GM18909 (cell line): ENCODE results near the gene ADAMTS14.

ENCODE experiments used
- ATAC-seq: cut with Tn5 transposase; IDR thresholded peaks from one replicate; pipeline ENCODE4 v1.9.1; 2021; ENCODE audit warnings: mild to moderate bottlenecking; ENCODE audit not compliant: unreplicated experiment, poor library complexity

Gene ADAMTS14

DNA sequence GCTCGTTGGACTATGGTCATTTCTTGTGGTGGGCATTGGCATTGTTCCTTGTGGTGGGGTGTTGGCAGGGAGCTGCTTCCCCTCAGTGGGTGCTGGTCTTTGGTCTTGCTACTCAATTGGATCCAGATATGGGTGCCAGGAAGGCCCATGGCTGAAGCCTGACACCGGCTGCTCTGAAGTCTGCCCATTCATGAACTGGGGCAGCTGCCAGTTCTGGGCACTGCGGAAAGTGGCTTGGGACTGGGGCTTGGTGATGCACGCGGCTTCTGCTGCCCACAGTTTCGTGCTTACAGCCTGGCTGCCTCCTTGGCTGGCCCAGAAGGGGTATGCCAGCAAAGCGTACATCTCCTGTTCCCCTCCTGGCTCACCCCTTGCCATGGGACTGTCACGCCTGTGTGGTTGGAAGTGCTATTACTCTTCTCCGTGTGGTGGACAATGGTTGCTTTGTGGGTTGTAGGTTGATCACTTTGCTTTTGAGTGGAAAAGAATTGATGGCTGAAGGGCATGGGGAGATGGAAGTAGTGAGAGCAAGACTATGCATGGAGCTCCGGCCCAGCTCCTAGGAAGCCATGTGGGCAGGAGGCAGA is 54.7 kb downstream of the ADAMTS14 start:
- no peak for ATAC-seq

DNA sequence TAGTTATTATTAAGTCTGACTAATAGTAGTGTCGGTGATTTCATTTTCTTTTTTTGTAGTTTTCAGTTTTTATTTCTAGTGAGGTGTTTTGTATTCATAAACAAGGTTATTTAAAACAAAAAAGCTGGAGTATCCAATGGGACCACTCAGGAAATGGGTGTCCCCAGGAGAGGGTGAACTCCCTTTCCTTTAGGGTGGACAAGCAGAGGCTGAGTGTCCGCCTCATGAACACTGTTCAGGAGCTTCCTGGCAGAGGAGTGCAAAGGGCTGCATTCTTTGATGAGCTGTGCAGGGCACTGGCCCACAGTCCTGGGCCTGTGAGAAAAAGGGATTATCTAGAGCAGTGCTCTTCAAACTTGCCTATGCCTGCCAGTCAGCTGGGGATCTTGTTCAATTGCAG is 56.0 kb downstream of the ADAMTS14 start:
- no peak for ATAC-seq

DNA sequence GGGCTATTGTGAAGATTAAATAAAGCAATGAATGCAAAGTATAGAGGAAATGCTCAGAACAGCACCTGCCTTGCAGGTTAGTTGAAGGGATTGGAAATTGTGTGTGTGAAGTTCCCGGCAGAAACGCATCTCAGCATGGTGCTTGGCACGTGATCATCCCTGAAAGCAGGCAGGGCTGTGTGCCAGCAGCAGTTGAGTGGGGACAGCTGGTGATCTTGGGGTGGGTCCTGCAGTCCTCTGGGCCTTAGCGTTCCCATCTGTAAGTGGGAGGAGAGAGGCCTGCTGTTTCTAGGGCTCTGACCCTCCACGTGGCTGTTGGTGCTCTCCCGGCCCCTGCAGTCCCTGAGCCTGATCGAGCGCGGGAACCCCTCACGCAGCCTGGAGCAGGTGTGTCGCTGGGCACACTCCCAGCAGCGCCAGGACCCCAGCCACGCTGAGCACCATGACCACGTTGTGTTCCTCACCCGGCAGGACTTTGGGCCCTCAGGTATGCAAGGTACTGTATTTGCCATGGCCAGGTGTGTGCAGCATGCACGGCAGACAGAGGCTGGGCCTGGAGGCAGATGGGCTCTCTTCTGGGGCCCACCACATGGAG is 57.6 kb downstream of the ADAMTS14 start:
- no peak for ATAC-seq

GRCh38 chr10:70730955-70731354 is 58.6 kb downstream of the ADAMTS14 start:
- ATAC-seq, result no peak

DNA sequence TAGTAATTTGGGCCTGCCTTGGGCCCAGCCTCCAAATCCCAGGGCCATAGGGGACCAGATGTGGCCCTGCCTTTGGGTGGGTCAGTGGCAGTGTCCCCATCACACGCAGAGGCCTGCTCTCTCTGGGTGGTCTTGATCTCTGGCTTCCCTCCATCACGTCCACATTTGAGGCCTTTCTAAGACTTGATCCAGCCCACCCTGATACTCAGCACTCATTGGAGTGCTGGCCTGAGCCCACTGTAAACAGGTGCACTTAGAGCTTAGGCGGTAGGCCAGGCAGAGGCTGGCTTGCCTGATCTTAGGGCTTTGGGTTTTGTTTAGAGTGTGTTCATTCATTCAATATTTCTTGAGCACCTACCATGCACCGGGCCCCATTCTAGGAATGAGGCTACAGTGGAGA is 60.3 kb downstream of the ADAMTS14 start:
- no peak for ATAC-seq

DNA sequence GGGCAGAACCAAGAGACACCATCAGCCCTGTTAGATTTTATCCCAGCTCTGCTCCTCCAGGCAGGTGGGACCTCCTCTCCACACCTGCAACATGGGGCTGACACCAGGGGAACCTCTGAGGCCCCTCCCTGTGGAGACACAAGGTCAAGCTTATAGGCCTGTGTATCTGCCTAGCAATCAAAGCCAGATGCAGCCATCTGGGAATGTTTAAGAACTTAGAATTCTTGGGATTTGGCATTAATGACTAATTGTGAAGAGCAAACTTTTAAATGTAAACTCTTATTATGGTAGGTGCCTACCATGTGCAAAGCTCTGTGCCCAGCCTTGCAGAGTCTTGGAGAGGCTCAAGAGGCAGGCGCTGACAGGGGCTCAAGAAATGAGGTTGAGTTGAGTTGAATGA is 60.7 kb downstream of the ADAMTS14 start:
- ATAC-seq, result no peak

DNA sequence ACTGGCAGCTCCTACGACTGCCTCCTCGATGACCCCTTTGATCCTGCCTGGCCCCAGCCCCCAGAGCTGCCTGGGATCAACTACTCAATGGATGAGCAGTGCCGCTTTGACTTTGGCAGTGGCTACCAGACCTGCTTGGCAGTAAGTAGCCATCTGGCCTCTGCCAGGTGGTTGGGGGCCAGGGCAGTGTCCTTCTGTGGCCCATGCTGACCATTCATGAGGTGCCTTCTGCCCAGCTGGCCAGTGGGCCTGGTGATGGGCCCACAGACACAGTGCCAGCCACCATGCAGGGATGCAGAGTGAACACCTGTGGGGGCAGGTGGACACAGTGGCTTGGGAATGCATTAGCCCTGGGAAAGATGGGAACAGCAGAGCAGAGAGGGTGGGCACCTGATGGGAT is 62.9 kb downstream of the ADAMTS14 start:
- ATAC-seq, result no peak

DNA sequence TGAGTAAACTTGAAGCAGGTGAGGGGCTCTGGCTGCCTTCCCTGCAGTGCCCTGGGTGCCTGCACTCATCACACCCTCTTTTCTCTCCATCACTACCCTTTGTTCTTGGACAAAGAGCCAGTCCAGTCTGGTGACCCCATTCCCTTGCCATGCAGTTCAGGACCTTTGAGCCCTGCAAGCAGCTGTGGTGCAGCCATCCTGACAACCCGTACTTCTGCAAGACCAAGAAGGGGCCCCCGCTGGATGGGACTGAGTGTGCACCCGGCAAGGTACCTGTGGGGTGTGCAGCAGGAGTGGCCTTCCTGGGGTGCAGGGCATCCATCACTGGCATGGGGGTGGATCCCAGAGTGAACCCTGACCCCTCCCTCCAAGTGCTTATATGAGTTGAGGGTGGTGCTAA is 64.2 kb downstream of the ADAMTS14 start:
- no peak for ATAC-seq

DNA sequence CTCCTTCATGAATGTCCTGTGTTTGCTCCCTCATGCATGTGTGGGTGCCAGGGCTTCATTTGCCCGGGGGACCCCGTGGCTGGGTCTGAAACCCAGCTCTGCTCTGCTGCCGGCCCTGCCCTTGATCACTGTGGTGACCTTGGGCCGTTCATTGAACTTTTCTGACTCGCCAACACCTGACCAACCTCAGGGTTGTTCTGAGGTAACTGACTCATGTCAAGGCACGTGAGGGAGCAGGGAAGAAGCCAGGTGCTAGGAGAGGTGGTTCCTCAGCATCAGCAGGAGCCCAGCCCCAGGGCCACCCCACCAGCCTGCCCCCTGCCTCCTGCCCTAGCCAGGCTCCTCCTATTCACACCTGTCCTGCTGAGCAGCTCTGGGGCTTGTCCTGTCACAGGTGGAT is 64.9 kb downstream of the ADAMTS14 start:
- no peak for ATAC-seq

- no peak for ATAC-seq
These were observed 65.9 kb downstream of the ADAMTS14 start for GRCh38 chr10:70738006-70738760.

DNA sequence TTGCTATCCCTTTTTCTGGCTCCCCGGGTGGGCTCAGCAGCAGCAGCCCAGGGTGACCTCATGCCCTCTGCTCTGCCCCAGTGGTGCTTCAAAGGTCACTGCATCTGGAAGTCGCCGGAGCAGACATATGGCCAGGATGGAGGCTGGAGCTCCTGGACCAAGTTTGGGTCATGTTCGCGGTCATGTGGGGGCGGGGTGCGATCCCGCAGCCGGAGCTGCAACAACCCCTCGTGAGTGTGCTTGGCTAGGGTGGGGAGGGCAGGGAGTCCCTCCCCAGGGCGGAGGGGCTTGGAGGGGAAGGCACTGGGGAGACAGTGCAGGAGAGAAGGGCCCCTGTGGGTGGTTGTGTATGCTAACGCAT is 66.4 kb downstream of the ADAMTS14 start:
- ATAC-seq, result no peak

- ATAC-seq, result no peak
These were observed 68.3 kb downstream of the ADAMTS14 start for GRCh38 chr10:70740406-70741288.

DNA sequence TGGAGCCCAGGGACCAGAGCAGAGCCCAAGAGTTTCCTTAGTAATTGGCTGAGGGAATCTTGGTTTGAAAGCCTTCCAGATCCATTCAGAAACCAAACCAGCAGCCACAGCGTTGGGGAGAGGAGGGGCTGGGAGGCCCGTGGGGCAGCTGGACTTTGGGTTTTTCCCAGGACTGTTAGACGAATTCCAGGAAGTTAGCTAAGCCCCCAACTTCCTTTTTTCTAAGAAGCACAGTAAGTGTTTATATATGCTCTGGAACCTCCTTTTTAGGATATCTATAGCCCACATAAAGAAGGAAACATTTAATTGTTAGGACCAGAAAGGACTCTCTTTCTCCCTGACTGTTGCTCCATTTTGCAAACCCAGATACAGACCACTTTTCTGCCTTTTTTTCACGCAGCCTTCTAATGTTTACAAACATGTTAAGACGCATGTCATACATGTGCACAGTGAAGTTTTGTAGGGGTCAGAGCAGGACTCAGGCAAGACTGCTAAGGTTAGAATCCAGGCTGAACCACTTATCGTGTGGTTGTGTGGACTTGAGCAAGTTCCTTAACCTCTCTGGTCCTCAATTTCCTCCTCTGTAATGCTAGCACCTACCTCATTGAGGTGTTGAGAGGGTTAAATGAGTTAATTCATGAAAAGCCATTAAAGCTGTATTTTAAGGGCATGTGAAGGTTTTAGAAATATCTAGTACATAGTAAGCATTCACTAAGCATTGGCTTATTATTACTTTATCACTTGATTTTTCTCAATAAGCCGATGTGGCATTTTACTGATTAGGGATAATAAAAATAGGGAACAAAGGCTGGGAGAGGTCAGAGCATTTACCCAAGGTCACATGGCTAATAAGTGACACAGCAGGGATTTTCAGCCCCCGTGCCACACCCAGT is 70.5 kb downstream of the ADAMTS14 start:
- no peak for ATAC-seq

- ATAC-seq, result no peak
These were observed 71.1 kb downstream of the ADAMTS14 start for GRCh38 chr10:70743430-70743788.

- no peak for ATAC-seq
These were observed 71.6 kb downstream of the ADAMTS14 start for GRCh38 chr10:70743879-70744278.

DNA sequence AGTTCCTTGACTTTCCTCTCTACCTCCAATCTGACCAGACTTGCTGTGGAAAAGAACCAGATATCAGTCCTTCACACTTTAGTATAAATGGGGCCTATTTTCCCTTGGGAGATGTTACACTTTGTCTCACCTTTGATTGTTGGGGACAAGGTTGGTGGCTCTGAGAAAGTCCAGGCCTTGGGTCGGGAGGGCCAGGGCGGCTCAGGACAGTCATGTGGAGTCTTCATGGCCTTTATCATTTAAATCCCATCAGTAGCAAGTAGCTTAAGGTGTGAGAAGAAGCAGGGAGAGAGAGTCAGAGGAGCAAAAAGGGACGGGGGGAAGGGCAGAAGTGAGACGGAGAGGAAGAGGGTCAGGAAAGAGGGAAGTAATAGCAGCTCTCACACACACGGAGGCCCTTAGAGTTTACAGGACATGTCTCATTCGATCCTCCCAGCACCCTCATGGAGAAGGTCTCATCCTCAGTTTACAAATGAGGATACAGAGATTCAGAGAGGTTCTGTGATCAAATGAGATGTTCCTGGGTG is 72.4 kb downstream of the ADAMTS14 start:
- no peak for ATAC-seq

- no peak for ATAC-seq
These were observed 73.2 kb downstream of the ADAMTS14 start for GRCh38 chr10:70745555-70745954.

DNA sequence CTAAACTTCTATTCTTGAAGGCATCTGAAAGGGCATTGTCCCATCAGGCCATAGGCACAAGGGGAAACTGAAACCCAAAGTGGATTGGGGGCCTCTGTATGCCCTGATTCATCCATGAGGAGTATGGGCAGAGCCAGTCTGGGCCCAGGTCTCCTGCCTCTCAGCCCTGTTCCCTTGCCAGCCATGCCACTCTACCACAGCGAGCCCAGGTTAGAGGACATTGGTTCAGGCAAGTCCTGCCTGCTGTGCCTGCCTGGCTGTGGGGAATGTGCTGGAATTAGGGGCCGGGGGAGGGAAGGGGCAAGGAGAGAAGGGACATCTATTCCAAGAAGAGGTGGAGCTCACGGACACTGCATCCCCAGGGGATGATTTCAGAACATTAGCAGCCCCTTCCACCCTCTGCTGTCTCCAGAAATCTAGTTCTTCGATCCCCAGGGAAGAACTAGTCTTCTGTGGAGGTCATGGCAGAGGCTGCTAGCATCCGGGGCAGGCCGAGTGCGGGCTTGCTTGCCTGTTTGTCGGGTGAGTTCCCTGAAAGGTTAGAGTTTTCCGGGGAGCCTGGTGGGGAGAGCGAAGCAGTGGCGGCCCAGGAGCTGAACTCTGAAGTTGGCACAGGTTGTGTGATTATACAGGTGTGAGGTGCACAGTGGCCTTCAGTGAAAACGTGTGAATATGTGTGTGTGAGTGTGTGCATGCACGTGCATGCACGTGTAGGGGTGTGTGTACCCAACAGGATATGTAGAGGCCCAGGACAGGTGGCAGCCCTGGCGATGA is 75.1 kb downstream of the ADAMTS14 start:
- no peak for ATAC-seq

DNA sequence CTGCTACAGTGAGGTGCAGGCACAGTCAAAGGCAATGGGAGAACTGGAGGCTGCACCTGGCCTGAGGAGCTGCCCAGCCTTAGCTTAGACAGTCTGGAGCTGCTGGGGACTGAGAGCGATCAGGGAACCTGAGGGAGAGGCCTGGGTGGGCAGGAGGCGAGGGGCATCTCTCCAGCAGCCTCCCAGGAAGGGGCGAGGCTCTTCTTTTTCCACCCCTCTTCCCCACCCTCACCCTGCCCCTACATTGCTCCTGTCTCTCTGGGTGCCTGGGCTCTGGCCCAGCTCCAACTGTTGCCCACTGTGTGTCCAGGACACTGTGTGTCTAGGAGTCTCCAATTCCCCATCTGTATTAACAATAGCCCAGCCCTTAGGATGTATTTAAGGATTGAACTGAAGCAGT is 76.0 kb downstream of the ADAMTS14 start:
- ATAC-seq, result no peak
